GM19043 (cell line): ENCODE measurements around the gene TNNI2.
"Not testable (repeated sequence)": the region's sequence is repeated elsewhere in the genome, so short reads cannot be mapped to it uniquely, and the experiment has no call there.

ENCODE experiments used
- ATAC-seq: cut with Tn5 transposase; IDR thresholded peaks from one replicate; pipeline ENCODE4 v1.9.1; 2021; ENCODE audit warnings: low read depth; ENCODE audit not compliant: unreplicated experiment

TNNI2 gene

GRCh38 chr11:1882265-1883238 is 43.8 kb downstream of the TNNI2 start:
- no peak for ATAC-seq

DNA sequence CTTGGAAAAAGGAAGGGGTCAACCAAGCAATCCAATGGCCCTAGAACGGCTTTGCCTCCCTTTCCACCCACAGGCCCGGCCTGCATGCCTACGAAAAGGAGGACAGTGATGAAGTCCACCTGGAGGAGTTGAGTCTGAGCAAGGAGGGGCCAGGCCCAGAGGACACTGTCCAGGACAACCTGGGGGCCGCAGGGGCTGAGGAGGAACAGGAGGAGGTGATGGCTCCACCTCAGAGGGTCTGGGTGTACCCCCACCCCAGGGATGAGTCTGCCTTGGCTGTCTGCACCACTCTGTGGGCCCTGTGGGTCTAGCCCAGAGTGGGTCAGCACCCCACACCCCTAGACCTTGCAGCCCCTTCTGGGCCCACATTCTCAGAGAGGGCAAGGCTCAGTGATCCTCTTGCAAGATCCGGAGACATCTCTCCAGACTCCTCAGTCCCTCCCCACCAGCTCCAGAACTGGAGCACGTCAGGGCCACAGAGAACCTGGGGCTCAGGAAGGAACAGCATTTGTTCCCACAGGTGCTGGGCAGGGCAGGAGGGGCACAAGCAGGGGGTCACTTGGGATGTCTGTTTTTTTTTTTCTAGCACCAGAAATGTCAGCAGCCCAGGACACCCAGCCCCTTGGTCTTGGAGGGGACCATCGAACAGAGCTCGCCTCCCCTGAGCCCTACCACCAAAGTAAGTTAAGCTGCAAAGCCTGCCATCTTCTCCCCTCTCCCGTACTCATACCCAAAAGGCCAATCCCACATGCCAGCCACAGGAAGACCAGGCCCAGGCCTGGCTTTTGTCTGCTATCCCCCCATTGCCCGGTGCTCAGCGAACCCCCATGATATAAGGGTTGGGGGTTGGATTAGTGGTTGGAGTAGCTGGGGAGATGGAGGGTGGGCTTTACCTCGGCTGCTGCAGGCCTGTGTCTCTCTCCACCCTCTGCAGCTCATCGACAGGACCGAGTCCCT is 44.8 kb downstream of the TNNI2 start:
- no peak for ATAC-seq

DNA sequence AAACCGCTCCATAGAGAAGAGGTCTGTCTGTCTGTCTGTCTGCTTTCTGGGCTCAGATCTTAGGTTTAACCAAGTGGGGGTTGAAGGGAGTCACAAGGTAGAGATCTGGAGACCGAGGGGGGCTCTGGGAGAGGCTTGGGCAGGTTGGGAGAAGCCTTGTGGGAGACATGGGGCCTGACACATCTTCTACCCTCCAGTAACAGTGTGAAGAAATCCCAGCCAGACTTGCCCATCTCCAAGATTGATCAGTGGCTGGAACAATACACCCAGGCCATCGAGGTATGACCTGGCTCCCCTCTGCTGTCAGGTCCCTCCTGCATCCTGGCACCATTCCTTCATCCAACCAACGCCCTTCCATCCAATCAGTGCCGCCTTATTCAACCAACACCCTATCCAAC is 45.5 kb downstream of the TNNI2 start:
- no peak for ATAC-seq

GRCh38 chr11:1886551-1886950 is 47.8 kb downstream of the TNNI2 start:
- ATAC-seq: not testable (repeated sequence)

- no peak for ATAC-seq
Measured at GRCh38 chr11:1887451-1888346, 48.9 kb downstream of the TNNI2 start.

DNA sequence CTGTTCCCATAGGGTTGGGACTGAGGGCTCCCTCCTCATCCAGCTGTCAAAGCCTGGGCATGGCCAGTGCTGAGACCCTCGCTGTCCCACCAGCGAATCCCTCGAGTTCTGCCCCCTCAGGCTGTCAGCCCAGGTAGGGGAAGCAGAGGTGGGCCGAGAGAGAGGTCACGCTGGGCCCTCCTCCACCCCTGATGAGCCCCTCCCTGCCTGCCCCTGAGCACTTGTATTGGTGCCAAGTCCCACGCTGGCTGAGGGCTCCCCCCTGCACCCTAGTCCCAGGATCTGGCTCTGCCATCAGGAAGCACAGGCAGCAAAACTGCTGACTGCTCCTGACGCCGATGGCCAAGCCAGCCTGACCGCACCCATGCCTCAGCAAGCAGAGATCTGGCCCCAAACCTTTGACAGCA is 49.6 kb downstream of the TNNI2 start:
- ATAC-seq: no peak

DNA sequence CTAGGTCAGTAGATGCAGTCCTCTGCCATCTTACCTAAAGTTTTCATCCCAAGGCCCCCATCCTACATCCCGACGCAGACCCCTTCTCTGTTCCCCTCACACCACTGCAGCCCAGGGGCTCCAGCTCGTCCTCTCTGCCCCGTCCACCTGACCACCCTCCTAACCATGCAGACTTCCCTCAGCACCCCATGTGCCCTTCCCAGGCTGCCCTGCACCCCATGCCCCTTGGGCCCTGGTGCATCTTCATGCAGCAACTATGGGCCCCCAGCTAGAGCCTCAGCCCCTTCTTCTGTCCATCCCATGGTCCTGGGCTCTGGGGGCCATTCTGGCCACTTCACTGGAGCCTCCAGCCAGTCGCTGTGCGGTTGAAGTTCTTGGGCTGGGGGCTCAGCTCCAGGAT is 50.0 kb downstream of the TNNI2 start:
- no peak for ATAC-seq

DNA sequence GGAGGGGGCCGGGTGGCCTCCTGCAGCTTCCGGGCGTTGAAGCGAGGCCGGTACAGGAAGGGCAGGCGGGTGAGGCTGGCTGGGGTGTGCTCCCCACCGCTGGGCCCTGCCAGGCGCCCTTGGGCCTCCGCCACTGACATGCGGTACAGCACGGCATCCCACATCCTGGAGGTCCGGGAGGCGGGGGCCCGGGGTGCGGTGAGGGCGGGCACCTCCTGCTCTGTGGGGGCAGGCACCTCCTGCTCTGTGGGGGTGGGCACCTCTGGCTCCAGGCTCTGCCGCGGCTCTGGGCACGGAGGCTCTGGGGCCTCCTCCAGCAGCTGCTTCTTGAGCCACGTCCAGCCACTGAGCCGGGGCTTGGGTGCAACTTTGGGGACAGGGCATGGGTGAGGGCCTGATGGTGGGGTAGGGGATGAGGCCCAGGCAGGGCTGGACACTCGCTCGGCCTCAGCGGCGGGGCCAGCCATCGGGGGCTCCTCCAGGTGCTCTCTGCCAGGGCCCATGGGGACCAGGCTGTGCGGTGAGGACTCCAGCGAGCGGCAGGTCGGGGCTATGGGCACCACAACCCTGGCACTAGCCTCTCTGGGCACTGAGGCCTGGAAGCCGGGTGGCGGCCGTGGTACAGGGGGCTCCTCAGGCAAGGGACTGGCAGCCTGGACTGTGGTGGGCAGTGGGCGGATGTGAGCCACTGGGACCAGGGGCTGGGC is 50.6 kb downstream of the TNNI2 start:
- no peak for ATAC-seq

- no peak for ATAC-seq
Measured at GRCh38 chr11:1889941-1890855, 51.4 kb downstream of the TNNI2 start.
